Measurements from ENCODE around the gene CFLAR. TPM values are rescaled to one million over a fixed set of nuclear protein-coding genes. Genes with fewer than 3 reads are reported as not detected.

CFLAR gene
- total RNA-seq, 1 donor from 2014 or later, result 11.4 TPM

DNA sequence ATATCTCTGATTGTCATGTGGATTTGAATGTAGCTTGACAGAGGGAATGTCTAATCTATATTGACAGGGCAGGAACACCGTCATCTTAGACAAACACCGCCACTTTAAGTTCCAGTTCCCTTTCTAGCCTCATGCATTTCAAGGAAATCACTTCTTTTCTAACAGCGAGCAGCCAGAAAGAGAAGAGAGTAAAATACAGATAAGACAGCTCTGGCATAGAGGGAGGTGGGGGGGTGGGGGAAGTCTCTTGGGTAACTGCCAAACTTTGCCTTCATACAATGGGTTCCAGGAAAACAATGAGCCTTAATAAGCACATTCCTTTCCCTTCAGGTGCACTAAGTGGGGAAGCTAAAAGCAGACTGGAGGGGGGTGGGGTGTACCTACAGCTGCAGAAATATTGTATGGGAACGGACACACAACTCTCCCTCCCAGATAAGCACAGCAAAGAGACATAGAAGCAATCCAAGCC is 104.2 kb downstream of the CFLAR start:
- DNase-seq (ENCODE audit: low spot score), result peak; percentile 42
- no peak overlapping the region for H3K27ac Mint-ChIP-seq

DNA sequence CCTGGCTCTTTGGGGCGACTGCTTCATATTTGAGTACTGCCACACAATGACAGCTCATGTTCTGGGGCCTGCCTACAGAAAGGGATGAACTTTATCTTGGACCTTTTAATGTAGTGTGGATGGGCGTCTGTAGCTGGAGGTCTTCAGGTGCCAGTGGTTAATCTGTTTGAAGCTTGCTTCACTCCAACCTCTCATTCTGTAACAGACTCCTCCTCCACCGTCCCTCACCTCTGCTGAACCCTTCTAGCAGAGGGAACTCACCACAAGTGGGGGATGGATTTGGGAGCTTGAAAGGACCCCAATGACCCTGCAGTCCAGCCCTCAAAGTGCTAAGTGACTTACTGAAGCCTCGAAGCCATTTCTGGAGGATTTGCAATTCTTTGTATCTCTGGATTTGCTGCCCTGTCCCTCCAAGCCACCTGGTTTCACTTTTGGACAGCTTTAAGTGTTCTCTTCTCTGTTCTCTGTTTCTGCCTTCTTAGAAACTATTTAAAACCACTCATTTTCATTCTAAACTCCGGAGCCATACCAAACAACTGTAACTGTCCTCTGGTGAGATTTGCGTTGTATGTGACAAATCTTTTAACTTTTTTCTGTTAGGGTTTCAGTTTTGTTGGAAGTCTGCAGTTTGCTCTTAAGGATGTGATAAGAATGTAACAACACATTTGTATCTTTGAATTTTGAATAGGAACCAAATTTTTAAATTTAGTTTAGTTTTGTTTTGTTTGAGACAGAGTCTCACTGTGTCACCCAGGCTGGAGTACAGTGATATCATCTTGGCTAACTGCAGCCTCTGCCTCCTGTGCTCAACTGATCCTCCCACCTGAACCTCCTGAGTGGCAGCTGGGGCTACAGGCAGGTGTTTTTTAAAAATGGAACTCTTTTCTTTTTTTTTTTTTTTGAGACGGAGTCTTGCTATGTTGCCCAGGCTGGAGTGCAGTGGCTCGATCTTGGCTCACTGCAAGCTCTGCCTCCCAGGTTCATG is 107.4 kb downstream of the CFLAR start:
- H3F3A ChIP-seq (ENCODE audit: low read depth), result no peaks in the 10 kb centered on the region
- H3K36me3 ChIP-seq, result no peaks in the 10 kb centered on the region
- H3K36me3 Mint-ChIP-seq, result no peaks in the 10 kb centered on the region
- H3K9me3 Mint-ChIP-seq, result no peaks in the 10 kb centered on the region
- H3K27me3 ChIP-seq, result no peaks in the 10 kb centered on the region
- H3K4me3 ChIP-seq, result no peak overlapping the region
- H4K20me1 ChIP-seq (ENCODE audit: low read depth), result no peaks in the 10 kb centered on the region
- H3K4me1 ChIP-seq, result peaks cover 12% of the 10 kb centered on the region
- no peak overlapping the region for H3K4me3 Mint-ChIP-seq
- H2AFZ ChIP-seq (replicated peaks), result peak overlapping the region; percentile 59
- no peaks in the 10 kb centered on the region for H3K79me2 ChIP-seq (ENCODE audit: low read depth)
- H3K4me2 ChIP-seq, result no peak overlapping the region
- no peak overlapping the region for H3K27ac ChIP-seq
- no peak overlapping the region for H3K27ac Mint-ChIP-seq
- H3K4me1 Mint-ChIP-seq, result peaks cover 11% of the 10 kb centered on the region
- no peak for DNase-seq (ENCODE audit: low spot score)
- H3K9ac ChIP-seq, result no peak overlapping the region
- H3K9me3 ChIP-seq (ENCODE audit: low read depth), result no peaks in the 10 kb centered on the region
- peaks cover 4% of the 10 kb centered on the region for H3K27me3 Mint-ChIP-seq (ENCODE audit: insufficient read depth, low read depth)
- TF ChIP-seq, protein P1, sequence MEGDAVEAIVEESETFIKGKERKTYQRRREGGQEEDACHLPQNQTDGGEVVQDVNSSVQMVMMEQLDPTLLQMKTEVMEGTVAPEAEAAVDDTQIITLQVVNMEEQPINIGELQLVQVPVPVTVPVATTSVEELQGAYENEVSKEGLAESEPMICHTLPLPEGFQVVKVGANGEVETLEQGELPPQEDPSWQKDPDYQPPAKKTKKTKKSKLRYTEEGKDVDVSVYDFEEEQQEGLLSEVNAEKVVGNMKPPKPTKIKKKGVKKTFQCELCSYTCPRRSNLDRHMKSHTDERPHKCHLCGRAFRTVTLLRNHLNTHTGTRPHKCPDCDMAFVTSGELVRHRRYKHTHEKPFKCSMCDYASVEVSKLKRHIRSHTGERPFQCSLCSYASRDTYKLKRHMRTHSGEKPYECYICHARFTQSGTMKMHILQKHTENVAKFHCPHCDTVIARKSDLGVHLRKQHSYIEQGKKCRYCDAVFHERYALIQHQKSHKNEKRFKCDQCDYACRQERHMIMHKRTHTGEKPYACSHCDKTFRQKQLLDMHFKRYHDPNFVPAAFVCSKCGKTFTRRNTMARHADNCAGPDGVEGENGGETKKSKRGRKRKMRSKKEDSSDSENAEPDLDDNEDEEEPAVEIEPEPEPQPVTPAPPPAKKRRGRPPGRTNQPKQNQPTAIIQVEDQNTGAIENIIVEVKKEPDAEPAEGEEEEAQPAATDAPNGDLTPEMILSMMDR (IDR thresholded peaks at IDR 0.05), result no peak
- TF ChIP-seq EZH2 (IDR thresholded peaks at IDR 0.05) (no peak), EZH2phosphoT487 (IDR thresholded peaks at IDR 0.05) (no peak)

More for the DNA sequence above, 104.2 kb downstream of the CFLAR start:
- Histone ChIP-seq H3K27me3 (no peaks in the 10 kb centered on the region), H3K4me2 (no peak overlapping the region), H3K36me3 (no peaks in the 10 kb centered on the region), H2AFZ (replicated peaks) (peak overlapping the region; percentile 36), H3K9ac (no peak overlapping the region), H3K4me1 (peaks cover 12% of the 10 kb centered on the region), H3K9me3 (ENCODE audit: low read depth) (no peaks in the 10 kb centered on the region), H3K27ac (no peak overlapping the region), H3K79me2 (ENCODE audit: low read depth) (no peaks in the 10 kb centered on the region), H3F3A (ENCODE audit: low read depth) (no peaks in the 10 kb centered on the region), H3K4me3 (no peak overlapping the region), H4K20me1 (ENCODE audit: low read depth) (no peaks in the 10 kb centered on the region)
- Mint-ChIP-seq H3K4me3 (no peak overlapping the region), H3K4me1 (peaks cover 11% of the 10 kb centered on the region), H3K27me3 (ENCODE audit: insufficient read depth, low read depth) (peaks cover 2% of the 10 kb centered on the region), H3K36me3 (no peaks in the 10 kb centered on the region), H3K9me3 (no peaks in the 10 kb centered on the region)
- TF ChIP-seq, protein P1 (IDR thresholded peaks at IDR 0.05), result no peak
- TF ChIP-seq EZH2phosphoT487 (IDR thresholded peaks at IDR 0.05), result no peak
- no peak for TF ChIP-seq EZH2 (IDR thresholded peaks at IDR 0.05)

Small RNAs within 50 kb of the gene (small RNA-seq; reads per million reads assigned to genes)
- not detected for gene AC007283.2
- gene MTND4LP13, result not detected
- gene RNU6-1206P, result not detected
- gene RNU7-45P, result not detected

Other genes starting within 250 kb of the CFLAR start
- gene PPIL3, start 227.1 kb upstream of the CFLAR start, total RNA-seq (ENCODE audit: low replicate concordance), result 87.9 and 152 TPM in 2 replicates
- gene NIF3L1, start 226.8 kb upstream of the CFLAR start, total RNA-seq (ENCODE audit: low replicate concordance), result 69.2 and 79.8 TPM in 2 replicates
- 48.1 and 75.4 TPM in 2 replicates for gene ORC2, start 152.5 kb upstream of the CFLAR start, total RNA-seq (ENCODE audit: low replicate concordance)
- gene HYCC2, start 44.5 kb upstream of the CFLAR start, total RNA-seq (ENCODE audit: low replicate concordance), result 6.8 and 9.1 TPM in 2 replicates
- gene NDUFB3, start 44.2 kb upstream of the CFLAR start, total RNA-seq (ENCODE audit: low replicate concordance), result 50.1 and 125 TPM in 2 replicates
- 1.4 and 2.2 TPM in 2 replicates for gene CASP10, start 67.0 kb downstream of the CFLAR start, total RNA-seq (ENCODE audit: low replicate concordance)
- gene CASP8, start 144.4 kb downstream of the CFLAR start, total RNA-seq (ENCODE audit: low replicate concordance), result 2.1 and 3.1 TPM in 2 replicates
- not detected in 2 replicates for gene FLACC1, start 241.2 kb downstream of the CFLAR start, total RNA-seq (ENCODE audit: low replicate concordance)